CD1c-positive myeloid dendritic cell (primary cell): ENCODE data around the gene SYNJ2.
A peak's percentile ranks its signal among the peaks of the same experiment; 100 is the strongest.
"Not testable (repeated sequence)": the region's sequence is repeated elsewhere in the genome, so short reads cannot be mapped to it uniquely, and the experiment has no call there.

Experiments
- DNase-seq: peaks from one replicate; pipeline ENCODE4 v3.0.0-alpha.2; 2016; ENCODE audit errors: extremely low spot score

Gene SYNJ2, protein sequence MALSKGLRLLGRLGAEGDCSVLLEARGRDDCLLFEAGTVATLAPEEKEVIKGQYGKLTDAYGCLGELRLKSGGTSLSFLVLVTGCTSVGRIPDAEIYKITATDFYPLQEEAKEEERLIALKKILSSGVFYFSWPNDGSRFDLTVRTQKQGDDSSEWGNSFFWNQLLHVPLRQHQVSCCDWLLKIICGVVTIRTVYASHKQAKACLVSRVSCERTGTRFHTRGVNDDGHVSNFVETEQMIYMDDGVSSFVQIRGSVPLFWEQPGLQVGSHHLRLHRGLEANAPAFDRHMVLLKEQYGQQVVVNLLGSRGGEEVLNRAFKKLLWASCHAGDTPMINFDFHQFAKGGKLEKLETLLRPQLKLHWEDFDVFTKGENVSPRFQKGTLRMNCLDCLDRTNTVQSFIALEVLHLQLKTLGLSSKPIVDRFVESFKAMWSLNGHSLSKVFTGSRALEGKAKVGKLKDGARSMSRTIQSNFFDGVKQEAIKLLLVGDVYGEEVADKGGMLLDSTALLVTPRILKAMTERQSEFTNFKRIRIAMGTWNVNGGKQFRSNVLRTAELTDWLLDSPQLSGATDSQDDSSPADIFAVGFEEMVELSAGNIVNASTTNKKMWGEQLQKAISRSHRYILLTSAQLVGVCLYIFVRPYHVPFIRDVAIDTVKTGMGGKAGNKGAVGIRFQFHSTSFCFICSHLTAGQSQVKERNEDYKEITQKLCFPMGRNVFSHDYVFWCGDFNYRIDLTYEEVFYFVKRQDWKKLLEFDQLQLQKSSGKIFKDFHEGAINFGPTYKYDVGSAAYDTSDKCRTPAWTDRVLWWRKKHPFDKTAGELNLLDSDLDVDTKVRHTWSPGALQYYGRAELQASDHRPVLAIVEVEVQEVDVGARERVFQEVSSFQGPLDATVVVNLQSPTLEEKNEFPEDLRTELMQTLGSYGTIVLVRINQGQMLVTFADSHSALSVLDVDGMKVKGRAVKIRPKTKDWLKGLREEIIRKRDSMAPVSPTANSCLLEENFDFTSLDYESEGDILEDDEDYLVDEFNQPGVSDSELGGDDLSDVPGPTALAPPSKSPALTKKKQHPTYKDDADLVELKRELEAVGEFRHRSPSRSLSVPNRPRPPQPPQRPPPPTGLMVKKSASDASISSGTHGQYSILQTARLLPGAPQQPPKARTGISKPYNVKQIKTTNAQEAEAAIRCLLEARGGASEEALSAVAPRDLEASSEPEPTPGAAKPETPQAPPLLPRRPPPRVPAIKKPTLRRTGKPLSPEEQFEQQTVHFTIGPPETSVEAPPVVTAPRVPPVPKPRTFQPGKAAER (N-terminal part only)

DNA sequence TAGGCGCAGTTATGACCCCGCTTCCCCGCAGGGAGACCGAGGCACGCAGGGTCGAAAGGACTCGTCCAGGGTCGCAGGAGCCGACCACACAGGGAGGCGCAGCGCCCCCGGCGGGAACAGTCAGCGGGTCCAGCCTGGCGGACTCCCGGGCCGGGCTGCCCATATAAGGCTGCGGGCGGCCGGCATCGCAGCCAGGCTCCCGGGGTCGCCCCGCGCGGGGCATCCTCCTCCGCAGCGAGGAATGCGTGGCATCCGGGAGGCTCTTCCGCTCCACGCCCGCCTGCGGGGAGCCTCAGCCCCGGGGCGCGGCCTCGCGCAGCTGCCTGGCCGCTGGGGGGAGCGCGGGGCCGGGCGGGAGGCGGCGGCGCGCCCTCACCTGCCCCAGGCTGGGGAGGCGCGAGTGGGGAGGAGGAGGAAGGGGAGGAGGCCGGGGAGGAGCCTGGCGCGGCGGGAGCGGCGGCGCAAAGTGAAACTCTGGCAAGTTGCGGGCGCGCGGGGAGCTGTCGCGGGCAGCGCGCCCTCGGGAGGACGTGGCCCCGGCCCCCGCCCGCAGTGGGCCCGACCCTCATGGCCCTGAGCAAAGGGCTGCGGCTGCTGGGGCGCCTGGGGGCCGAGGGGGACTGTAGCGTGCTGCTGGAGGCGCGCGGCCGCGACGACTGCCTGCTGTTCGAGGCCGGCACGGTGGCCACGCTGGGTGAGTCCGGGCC, at the start of gene SYNJ2:
TSS of gene SYNJ2 (plus strand) at position 469 of the 707 bp plus-strand sequence. CDS start at position 568, 99 bp downstream.
- DNase-seq = peak; percentile 78

- no peak for DNase-seq
Measured at GRCh38 chr6:157935786-157936185, 45.9 kb upstream of the SYNJ2 start.

DNA sequence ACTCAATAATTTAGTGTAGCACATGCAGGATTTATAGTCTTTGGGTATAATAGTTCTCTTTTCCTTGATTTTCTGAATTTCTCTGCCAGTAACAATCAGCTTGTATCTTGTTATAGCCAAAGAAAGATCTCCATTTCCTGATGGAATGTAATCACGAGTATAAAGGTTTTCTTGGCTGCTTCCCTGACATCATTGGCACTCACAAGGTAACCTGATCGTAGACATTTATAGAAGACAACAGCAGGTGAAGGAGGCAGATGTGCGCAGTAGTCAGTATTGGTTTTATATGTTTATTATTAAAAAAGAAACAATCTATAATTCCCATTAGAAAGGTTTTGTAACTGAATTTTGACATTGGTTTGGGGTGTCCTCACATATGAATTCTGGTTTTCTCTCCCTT, 44.3 kb upstream of the SYNJ2 start:
- DNase-seq = no peak

GRCh38 chr6:157937916-157938315, 43.7 kb upstream of the SYNJ2 start:
- DNase-seq = no peak

DNA sequence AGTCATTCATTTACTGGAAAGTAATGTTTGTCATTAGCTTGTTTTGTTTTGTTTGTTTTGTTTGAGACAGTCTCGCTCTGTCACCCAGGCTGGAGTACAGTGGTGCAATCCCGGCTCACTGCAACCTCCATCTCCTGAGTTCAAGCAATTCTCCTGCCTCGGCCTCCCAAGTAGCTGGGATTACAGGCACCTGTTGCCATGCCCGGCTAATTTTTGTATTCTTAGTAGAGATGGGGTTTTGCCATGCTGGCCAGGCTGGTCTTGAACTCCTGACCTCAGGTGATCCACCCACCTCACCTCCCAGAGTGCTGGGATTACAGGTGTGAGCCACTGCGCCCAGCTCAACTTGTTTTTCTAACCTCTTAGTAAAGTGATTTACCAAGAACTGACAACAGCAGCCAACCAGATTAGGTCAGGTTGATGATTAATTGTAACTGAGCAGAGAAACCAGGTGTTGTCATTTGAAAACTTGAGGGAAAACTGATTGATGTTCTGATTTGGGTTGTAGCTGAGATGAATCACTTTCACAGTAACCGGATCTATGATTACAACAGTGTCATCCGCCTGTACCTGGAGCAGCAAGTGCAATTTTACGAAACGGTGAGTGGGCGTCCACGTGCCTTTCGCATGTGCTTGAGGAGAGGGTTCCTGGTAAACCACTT, 41.2 kb upstream of the SYNJ2 start:
- not testable (repeated sequence) for DNase-seq

- DNase-seq = no peak
Measured at GRCh38 chr6:157941101-157941863, 40.4 kb upstream of the SYNJ2 start.

DNA sequence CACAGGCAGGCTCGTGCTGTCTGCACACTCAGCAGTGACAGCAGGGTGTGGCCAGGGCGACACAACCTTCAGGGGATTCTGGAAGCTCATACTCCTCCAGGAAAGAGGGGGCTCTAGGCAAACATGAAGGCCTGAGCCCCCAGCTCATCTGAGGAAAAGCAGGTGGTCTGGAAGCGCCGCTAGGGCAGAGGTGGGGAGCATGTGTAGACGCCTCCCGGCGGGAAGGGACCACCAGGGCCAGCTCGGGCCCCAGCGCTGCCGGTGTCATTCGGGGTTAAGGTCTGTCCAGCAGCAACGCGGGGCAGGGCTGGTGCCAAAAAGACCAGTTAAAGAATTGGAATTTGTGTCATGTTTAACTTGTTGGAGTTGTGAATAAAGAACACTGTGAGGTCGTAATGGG, 39.3 kb upstream of the SYNJ2 start:
- DNase-seq = no peak

DNA sequence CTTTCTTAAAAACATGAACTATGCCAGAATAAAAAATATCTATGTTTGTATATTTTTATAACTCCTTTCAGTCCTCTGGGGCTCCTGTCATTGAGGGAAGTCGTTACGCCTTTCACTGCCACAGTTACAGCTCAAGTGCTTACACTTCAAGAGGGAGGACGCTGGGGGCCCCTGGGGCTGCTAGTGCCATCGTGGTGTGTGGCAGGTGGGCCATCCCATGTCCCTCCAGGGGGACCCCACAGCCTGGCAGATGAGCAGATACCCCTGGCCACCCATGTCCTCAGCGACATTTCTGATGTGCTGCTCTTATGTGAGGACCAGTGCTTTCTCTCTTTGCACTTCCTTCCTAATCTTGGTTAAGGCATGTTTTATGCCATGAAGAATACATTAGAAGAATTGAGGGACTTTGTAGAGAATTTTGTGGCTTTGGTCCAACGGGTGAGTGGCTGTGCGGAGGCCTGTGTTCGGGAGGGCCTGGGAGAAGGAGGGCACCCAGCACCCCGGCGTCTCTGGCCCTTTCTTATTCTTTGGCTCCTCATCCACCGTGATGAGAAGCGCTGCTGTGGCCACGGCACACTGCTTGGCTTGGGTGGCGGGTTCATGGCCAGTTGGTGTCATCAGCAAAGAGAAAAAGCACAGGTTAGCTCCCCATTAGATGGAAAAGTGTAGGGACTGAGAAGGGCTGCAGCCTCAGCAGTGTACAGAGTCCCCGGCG, 38.3 kb upstream of the SYNJ2 start:
- DNase-seq = no peak

DNA sequence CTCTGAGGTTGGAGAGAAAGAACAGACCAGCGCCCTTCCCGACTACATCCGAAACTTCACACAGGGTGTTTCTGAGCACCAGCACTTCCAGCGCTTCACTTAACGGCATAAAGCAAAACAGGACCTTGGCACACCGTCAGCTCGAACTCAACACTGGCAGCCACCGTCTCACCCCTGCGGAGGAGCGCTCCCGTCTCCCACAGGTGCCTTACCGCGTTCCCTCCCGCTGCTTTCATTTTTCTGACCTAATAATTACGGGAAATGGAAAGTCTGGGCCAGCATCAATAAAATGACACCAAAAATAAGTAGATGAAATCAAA, 37.7 kb upstream of the SYNJ2 start:
- DNase-seq = no peak

DNA sequence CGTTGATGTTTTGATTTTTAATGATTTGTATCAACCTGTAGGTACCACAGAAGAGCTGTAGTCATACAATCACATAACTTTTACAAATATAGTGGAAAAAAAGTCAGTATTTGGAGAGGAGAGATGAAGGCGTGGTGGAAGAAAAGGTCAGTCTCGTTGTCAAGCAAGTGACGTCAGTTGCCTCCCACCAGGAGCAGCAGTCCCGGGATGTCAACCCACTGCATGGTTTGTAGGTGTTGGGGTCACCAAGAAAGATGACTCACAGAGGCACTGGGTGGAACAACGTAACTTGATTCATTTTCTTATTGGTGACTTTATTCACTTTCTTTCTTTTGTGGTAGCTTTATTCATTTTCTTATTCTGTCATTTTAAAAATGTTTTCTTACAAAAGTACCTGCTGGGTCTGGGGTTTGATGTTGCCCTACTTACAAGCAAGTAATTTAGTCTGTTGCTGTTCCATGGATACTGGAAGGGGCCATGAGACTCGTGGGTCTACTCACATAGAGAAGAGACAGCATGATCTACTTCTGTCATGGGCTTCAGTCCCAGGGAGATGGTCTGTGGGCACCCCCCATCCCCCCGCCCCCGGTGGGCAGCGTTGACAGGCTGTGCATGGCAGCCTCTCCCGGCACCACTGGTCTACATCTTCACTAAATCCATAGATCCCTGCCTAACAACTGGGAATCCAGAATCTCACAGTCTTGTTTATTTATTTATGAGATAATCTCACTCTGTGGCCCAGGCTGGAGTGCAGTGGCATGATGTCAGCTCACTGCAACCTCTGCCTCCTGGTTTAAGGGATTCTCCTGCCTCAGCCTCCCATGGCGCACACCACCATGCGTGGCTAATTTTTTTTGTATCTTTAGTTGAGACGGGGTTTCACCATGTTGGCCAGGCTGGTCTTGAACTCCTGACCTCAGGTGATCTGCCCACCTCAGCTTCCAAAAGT, 36.4 kb upstream of the SYNJ2 start:
- DNase-seq = no peak

DNA sequence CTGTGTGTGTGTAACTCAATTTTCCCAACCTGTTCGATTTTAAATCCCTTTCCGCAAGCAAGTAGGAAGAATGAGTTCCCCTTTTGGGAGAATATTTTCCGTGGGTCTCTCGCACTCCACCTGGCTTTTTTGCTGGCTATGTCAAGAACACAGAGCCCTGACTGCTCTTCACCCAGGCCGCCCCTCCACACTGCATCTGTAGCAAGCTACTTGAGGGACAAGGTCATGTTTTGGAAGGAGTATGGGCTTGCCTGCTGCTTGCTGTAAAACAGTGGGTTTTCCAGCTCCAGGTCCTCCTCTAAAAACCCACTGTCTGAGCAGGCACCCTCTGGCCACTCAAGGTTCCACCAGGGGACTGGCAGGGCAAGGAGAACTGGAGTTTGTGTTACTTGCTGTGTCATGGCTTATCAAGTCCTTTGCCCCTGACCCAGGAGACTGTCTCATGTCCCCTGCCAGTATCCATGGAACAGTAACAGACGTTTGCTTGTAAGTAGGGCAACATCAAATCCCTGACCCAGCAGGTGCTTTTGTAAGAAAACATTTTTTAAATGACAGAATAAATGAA, 35.5 kb upstream of the SYNJ2 start:
- no peak for DNase-seq

DNA sequence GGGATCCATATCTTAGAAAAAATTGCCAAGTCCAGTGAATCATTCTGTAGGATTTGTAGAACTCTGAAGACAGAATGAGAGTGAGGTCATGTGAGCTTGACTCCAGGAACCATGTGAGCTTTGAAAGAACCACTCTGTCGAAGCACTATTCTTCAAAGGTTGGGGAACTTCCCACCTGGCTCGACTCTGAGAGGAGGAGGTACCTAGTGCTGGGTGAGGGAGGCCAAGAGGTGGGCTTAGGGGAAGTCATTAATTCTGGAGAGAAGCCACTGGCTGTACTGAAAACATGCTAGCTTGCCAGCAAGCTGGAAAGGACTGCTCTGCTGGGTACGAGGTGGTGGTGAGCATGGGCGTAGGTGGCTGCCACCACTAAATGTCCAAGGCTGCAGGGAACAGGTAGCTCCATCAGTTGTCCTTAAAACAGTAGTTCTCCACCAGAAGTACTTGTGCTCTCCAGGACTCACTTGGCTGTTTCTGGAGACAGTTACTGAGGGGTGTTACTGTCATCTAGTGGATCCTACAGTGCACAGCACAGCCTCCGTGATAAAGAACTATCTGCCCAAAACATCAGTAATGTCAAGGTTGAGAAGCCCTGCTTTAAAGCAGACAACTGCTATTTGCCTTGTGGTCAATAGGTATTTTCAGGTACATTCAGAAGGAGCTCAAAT, 34.7 kb upstream of the SYNJ2 start:
- DNase-seq = no peak

DNA sequence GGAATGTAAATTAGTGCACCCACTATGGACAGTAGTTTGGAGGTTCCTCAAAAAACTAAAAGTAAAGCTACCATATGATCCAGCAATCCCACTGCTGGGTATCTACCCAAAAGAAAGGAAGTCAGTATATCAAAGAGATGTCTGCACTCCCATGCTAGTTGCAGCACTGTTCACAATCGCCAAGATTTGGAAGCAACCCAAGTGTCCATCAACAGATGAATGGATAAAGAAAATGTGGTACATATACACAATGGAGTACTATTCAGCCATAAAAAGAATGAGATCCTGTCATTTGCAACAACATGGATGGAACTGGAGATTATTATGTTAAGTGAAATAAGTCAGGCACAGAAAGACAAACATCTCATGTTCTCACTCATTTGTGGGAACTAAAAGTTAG, 30.8 kb upstream of the SYNJ2 start:
- DNase-seq = not testable (repeated sequence)

DNA sequence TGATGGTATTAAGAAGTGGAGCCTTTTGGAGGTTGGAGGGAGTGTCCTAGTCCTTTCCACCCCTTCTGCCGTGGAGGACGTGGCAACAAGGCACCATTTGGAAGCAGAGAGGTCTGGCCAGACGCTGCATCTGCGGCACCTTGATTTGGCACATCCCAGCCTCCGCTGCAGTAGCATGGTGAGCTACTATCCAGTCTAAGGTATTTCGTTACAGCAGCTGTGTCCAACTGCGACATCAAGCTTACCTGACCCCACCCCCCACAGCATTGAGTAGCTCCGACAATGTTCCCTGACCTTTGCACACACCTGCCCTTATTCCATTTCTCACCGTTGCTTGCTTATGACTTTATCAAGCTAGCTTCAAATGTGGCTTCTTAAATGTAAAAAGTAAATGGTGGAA, 29.8 kb upstream of the SYNJ2 start:
- DNase-seq = no peak

GRCh38 chr6:157952861-157953351, 28.8 kb upstream of the SYNJ2 start:
- DNase-seq = no peak

GRCh38 chr6:157953580-157954091, 28.0 kb upstream of the SYNJ2 start:
- DNase-seq = no peak
